Hepatocyte (in vitro differentiated cells): ENCODE measurements around the gene MEI4. TPM values are rescaled to one million over a fixed set of nuclear protein-coding genes. Genes with fewer than 3 reads are reported as not detected.

Experiments
- DNase-seq: peaks from one replicate; pipeline ENCODE4 v3.0.0-alpha.2; 2016; ENCODE audit warnings: low spot score
- H2AFZ ChIP-seq: fragments of 200-600 bp; sonication (generic); 2 replicates; pipeline ENCODE4 v1.6.0; 2016; ENCODE audit warnings: antibody characterized with exemption, mild to moderate bottlenecking
- H3K27ac ChIP-seq: fragments of 200-600 bp; sonication (generic); 2 replicates; pipeline ENCODE4 v1.5.1; 2016; ENCODE audit warnings: mild to moderate bottlenecking
- H3K27me3 ChIP-seq: fragments of 200-600 bp; sonication (generic); 2 replicates; pipeline ENCODE4 v1.6.1; 2016
- H3K36me3 ChIP-seq: fragments of 200-600 bp; sonication (generic); replicated peaks from 2 replicates; pipeline ENCODE4 v1.5.1; 2016; ENCODE audit warnings: low read depth; ENCODE audit not compliant: insufficient read depth
- H3K4me1 ChIP-seq: fragments of 200-600 bp; sonication (generic); 2 replicates; pipeline ENCODE4 v1.5.1; 2016; ENCODE audit warnings: mild to moderate bottlenecking, moderate library complexity; ENCODE audit not compliant: insufficient read depth
- H3K4me2 ChIP-seq: fragments of 200-600 bp; sonication (generic); 2 replicates; pipeline ENCODE4 v1.6.0; 2016
- H3K4me3 ChIP-seq: fragments of 200-600 bp; sonication (generic); 2 replicates; pipeline ENCODE4 v1.5.1; 2016; ENCODE audit warnings: mild to moderate bottlenecking
- H3K79me2 ChIP-seq: fragments of 200-600 bp; sonication (generic); 2 replicates; pipeline ENCODE4 v1.6.0; 2017; ENCODE audit warnings: mild to moderate bottlenecking
- H3K9me2 ChIP-seq: fragments of 200-600 bp; sonication (generic); replicated peaks from 2 replicates; pipeline ENCODE4 v1.6.0; 2017; ENCODE audit warnings: mild to moderate bottlenecking; ENCODE audit not compliant: insufficient read depth
- H3K9me3 ChIP-seq: fragments of 200-600 bp; sonication (generic); 2 replicates; pipeline ENCODE4 v1.5.1; 2016; ENCODE audit warnings: low read depth, mild to moderate bottlenecking
- H4K20me1 ChIP-seq: fragments of 200-600 bp; sonication (generic); 2 replicates; pipeline ENCODE4 v1.6.0; 2016; ENCODE audit warnings: mild to moderate bottlenecking; ENCODE audit not compliant: insufficient read depth, poor library complexity, severe bottlenecking
- CTCF ChIP-seq: fragments of 200-600 bp; sonication (generic); IDR thresholded peaks from 2 replicates; pipeline ENCODE4 v1.5.1; 2016; ENCODE audit warnings: antibody characterized with exemption, mild to moderate bottlenecking; ENCODE audit not compliant: poor library complexity
- EZH2 ChIP-seq: fragments of 200-600 bp; sonication (generic); IDR thresholded peaks from 2 replicates; pipeline ENCODE4 v1.6.1; 2016; ENCODE audit warnings: antibody characterized with exemption, mild to moderate bottlenecking, borderline replicate concordance
- EZH2phosphoT487 ChIP-seq: fragments of 200-600 bp; sonication (generic); IDR thresholded peaks from one replicate; pipeline ENCODE4 v1.6.1; 2018; ENCODE audit warnings: antibody characterized with exemption, mild to moderate bottlenecking, low read depth, moderate library complexity; ENCODE audit not compliant: unreplicated experiment, severe bottlenecking
- WGBS: methylation state at CpG from one replicate; pipeline ENCODE4 v1.1.6; 2016; ENCODE audit warnings: low lambda C conversion rate; ENCODE audit errors: missing lambda C conversion rate; 5-methylcytosine and 5-hydroxymethylcytosine counted together
- polyA plus RNA-seq: library from polyadenylated mRNA; unstranded; fragments of >200 nt; fragmentation: Nextera tagmentation; extraction: Ambion mirVana; gene quantifications from 2 replicates; pipeline ENCODE4 v1.2.1, GENCODE V29; 2016
- total RNA-seq: library from RNA; depleted of rRNA; stranded (reverse); fragments of >200 nt; gene quantifications from 2 replicates; pipeline ENCODE4 v1.2.3, GENCODE V29; 2014

Gene MEI4
- total and polyA plus RNA-seq, 2 experiments from 2014 or later = 0.27 TPM; not detected in 1

- no peaks in the 10 kb centered on the region for H3K36me3 ChIP-seq
- no peak overlapping the region for H2AFZ ChIP-seq
- 83% methylated on average over 3 of the region's 3 CpGs for WGBS
- no peak overlapping the region for H3K27ac ChIP-seq
- no peak overlapping the region for H3K4me2 ChIP-seq
- no peak for TF ChIP-seq EZH2phosphoT487
- no peak for TF ChIP-seq CTCF
- no peak for TF ChIP-seq EZH2
- no peak for DNase-seq
- H3K4me3 ChIP-seq = no peak overlapping the region
- no peaks in the 10 kb centered on the region for H3K9me2 ChIP-seq
- no peaks in the 10 kb centered on the region for H3K4me1 ChIP-seq
- no peaks in the 10 kb centered on the region for H4K20me1 ChIP-seq
- no peaks in the 10 kb centered on the region for H3K9me3 ChIP-seq
- H3K27me3 ChIP-seq = no peaks in the 10 kb centered on the region
- H3K79me2 ChIP-seq = no peaks in the 10 kb centered on the region
Observed at GRCh38 chr6:77844822-77845221, 192.0 kb downstream of the MEI4 start.

GRCh38 chr6:77853401-77853800 lies 200.6 kb downstream of the MEI4 start:
- Histone ChIP-seq H3K27ac (no peak overlapping the region), H3K4me3 (no peak overlapping the region), H3K4me2 (no peak overlapping the region), H3K27me3 (no peaks in the 10 kb centered on the region), H3K9me2 (no peaks in the 10 kb centered on the region), H3K4me1 (no peaks in the 10 kb centered on the region), H3K36me3 (no peaks in the 10 kb centered on the region), H3K79me2 (no peaks in the 10 kb centered on the region), H2AFZ (no peak overlapping the region), H4K20me1 (no peaks in the 10 kb centered on the region), H3K9me3 (no peaks in the 10 kb centered on the region)
- TF ChIP-seq EZH2phosphoT487 = no peak
- TF ChIP-seq CTCF = no peak
- TF ChIP-seq EZH2 = no peak
- no peak for DNase-seq

- no peaks in the 10 kb centered on the region for H3K36me3 ChIP-seq
- no peaks in the 10 kb centered on the region for H3K9me2 ChIP-seq
- H2AFZ ChIP-seq = no peak overlapping the region
- no peaks in the 10 kb centered on the region for H3K79me2 ChIP-seq
- H3K9me3 ChIP-seq = no peaks in the 10 kb centered on the region
- no peaks in the 10 kb centered on the region for H3K4me1 ChIP-seq
- no peak overlapping the region for H3K4me2 ChIP-seq
- WGBS = 67% methylated on average over 5 of the region's 5 CpGs
- H3K27ac ChIP-seq = no peak overlapping the region
- H4K20me1 ChIP-seq = no peaks in the 10 kb centered on the region
- no peaks in the 10 kb centered on the region for H3K27me3 ChIP-seq
- TF ChIP-seq EZH2 (no peak), EZH2phosphoT487 (no peak), CTCF (no peak)
- no peak overlapping the region for H3K4me3 ChIP-seq
- DNase-seq = no peak
Observed at GRCh38 chr6:77856391-77856790, 203.6 kb downstream of the MEI4 start.

GRCh38 chr6:77857421-77857820 lies 204.6 kb downstream of the MEI4 start:
- no peaks in the 10 kb centered on the region for H3K4me1 ChIP-seq
- no peak overlapping the region for H2AFZ ChIP-seq
- H3K36me3 ChIP-seq = no peaks in the 10 kb centered on the region
- no peak overlapping the region for H3K4me2 ChIP-seq
- no peak for DNase-seq
- no peaks in the 10 kb centered on the region for H3K9me2 ChIP-seq
- H3K27me3 ChIP-seq = no peaks in the 10 kb centered on the region
- no peaks in the 10 kb centered on the region for H3K9me3 ChIP-seq
- no peak overlapping the region for H3K27ac ChIP-seq
- H3K79me2 ChIP-seq = no peaks in the 10 kb centered on the region
- TF ChIP-seq CTCF = no peak
- no peak for TF ChIP-seq EZH2
- TF ChIP-seq EZH2phosphoT487 = no peak
- no peaks in the 10 kb centered on the region for H4K20me1 ChIP-seq
- no peak overlapping the region for H3K4me3 ChIP-seq
